Right hindlimb (tissue), 1 donor: Measurements from ENCODE around the gene TNFSF12.
"Not testable (repeated sequence)": the region's sequence is repeated elsewhere in the genome, so short reads cannot be mapped to it uniquely, and the experiment has no call there.

Source experiments
- DNase-seq: peaks from one replicate; pipeline ENCODE4 v3.0.0-alpha.2; 2018

TNFSF12 gene

GRCh38 chr17:7588553-7589203 is 39.8 kb downstream of the TNFSF12 start:
- peak; percentile 29 for DNase-seq

- peak; percentile 88 for DNase-seq
Measured at GRCh38 chr17:7589204-7589868, 40.5 kb downstream of the TNFSF12 start.

- peak; percentile 44 for DNase-seq
Measured at GRCh38 chr17:7589891-7590691, 41.2 kb downstream of the TNFSF12 start, which contains the start of gene SOX15. Gene SOX15, minus strand, starts transcription at chr17:7590094. Its CDS starts 418 bp downstream, at chr17:7589676.

GRCh38 chr17:7590743-7591142 is 41.9 kb downstream of the TNFSF12 start:
- DNase-seq, result no peak

- DNase-seq, result no peak
Measured at GRCh38 chr17:7591596-7591995, 42.7 kb downstream of the TNFSF12 start.

- no peak for DNase-seq
Measured at GRCh38 chr17:7592422-7593021, 43.7 kb downstream of the TNFSF12 start.

GRCh38 chr17:7593296-7593695 is 44.4 kb downstream of the TNFSF12 start:
- DNase-seq, result peak; percentile 24

- not testable (repeated sequence) for DNase-seq
Measured at GRCh38 chr17:7597561-7597960, 48.7 kb downstream of the TNFSF12 start.

- DNase-seq, result no peak
Measured at GRCh38 chr17:7606280-7606679, 57.4 kb downstream of the TNFSF12 start.
